PC-9 (cell line): ENCODE results near the gene MAP3K4.

Experiments
- EZH2 ChIP-seq: fragments of 200-600 bp; sonication (generic); IDR thresholded peaks from 2 replicates; pipeline ENCODE4 v1.8.0; 2017; ENCODE audit warnings: antibody characterized with exemption, low read depth
- TF ChIP-seq, protein P1 (sequence below): fragments of 200-600 bp; sonication (generic); conservative IDR thresholded peaks from 2 replicates; pipeline ENCODE4 v1.6.1; 2017; ENCODE audit warnings: mixed run types, antibody characterized with exemption, mild to moderate bottlenecking, moderate library complexity

DNA sequence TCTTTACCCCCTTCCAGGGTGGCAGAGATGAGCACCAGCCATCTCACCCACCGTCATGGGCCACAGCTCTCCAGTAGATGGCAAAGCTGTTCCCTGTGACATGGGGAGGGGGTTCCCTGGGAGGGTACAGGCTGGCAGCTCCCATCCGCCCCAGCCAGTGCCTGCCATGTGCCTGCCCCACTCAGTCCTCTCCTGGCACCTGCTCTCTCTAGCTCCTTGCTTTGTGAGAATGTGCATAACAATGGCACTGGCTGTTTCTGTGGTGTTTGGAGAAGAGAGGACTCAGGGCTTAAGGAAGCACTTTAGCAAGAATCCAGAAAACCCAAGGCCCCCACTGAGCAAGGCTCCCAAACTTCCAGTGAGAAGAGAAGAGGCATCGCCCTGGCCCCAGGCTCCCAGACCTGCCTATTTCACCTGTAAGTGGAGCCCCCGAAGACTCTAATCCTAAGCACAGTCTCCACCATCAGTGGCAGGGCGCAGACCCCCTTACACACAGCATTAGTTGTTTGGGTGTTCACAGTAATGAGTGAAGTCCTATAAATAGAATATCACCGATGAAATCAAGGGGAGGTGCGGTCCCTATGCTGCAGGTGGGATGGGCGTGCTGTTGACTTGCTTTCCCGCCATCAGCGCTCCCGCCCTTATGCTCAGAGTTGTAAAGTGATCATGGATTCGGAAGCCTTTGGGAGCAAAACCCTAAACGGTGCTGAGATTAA lies 172.1 kb downstream of the MAP3K4 start:
- TF ChIP-seq, protein P1, sequence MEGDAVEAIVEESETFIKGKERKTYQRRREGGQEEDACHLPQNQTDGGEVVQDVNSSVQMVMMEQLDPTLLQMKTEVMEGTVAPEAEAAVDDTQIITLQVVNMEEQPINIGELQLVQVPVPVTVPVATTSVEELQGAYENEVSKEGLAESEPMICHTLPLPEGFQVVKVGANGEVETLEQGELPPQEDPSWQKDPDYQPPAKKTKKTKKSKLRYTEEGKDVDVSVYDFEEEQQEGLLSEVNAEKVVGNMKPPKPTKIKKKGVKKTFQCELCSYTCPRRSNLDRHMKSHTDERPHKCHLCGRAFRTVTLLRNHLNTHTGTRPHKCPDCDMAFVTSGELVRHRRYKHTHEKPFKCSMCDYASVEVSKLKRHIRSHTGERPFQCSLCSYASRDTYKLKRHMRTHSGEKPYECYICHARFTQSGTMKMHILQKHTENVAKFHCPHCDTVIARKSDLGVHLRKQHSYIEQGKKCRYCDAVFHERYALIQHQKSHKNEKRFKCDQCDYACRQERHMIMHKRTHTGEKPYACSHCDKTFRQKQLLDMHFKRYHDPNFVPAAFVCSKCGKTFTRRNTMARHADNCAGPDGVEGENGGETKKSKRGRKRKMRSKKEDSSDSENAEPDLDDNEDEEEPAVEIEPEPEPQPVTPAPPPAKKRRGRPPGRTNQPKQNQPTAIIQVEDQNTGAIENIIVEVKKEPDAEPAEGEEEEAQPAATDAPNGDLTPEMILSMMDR, result no peak
- TF ChIP-seq EZH2, result no peak
